ENCODE results near the gene TULP4.
"Not testable (repeated sequence)": the region's sequence is repeated elsewhere in the genome, so short reads cannot be mapped to it uniquely, and the experiment has no call there.

Gene TULP4

GRCh38 chr6:158295976-158296853 lies 16.1 kb upstream of the TULP4 start:
- not testable (repeated sequence) for DNase-seq

GRCh38 chr6:158296854-158297324 lies 15.4 kb upstream of the TULP4 start:
- DNase-seq = not testable (repeated sequence)

GRCh38 chr6:158297657-158298056 lies 14.6 kb upstream of the TULP4 start:
- not testable (repeated sequence) for DNase-seq

- not testable (repeated sequence) for DNase-seq
Measured at GRCh38 chr6:158300306-158301143, 11.7 kb upstream of the TULP4 start.

GRCh38 chr6:158301561-158301960 lies 10.7 kb upstream of the TULP4 start:
- not testable (repeated sequence) for DNase-seq

- not testable (repeated sequence) for DNase-seq
Measured at GRCh38 chr6:158302195-158302796, 10.0 kb upstream of the TULP4 start.

- no peak for DNase-seq
Measured at GRCh38 chr6:158303210-158303731, 9.0 kb upstream of the TULP4 start.

- DNase-seq = no peak
Measured at GRCh38 chr6:158304254-158304653, 8.0 kb upstream of the TULP4 start.

GRCh38 chr6:158309814-158310213 lies 2.5 kb upstream of the TULP4 start:
- DNase-seq = no peak

- DNase-seq = no peak
Measured at GRCh38 chr6:158311193-158311592, 1.1 kb upstream of the TULP4 start.

- no peak for DNase-seq
Measured at GRCh38 chr6:158311626-158312025, 639 bp upstream of the TULP4 start.

GRCh38 chr6:158312672-158313397 lies 570 bp downstream of the TULP4 start:
- DNase-seq = no peak

- no peak for DNase-seq
Measured at GRCh38 chr6:158313989-158314388, 1.7 kb downstream of the TULP4 start.

- DNase-seq = no peak
Measured at GRCh38 chr6:158314737-158315136, 2.5 kb downstream of the TULP4 start.

GRCh38 chr6:158316022-158316421 lies 3.8 kb downstream of the TULP4 start:
- DNase-seq = no peak

GRCh38 chr6:158321960-158322359 lies 9.7 kb downstream of the TULP4 start:
- no peak for DNase-seq

- no peak for DNase-seq
Measured at GRCh38 chr6:158322400-158322723, 10.1 kb downstream of the TULP4 start.

- no peak for DNase-seq
Measured at GRCh38 chr6:158322724-158323560, 10.7 kb downstream of the TULP4 start.

GRCh38 chr6:158323561-158323958 lies 11.3 kb downstream of the TULP4 start:
- DNase-seq = no peak

- DNase-seq = no peak
Measured at GRCh38 chr6:158324136-158324535, 11.9 kb downstream of the TULP4 start.

GRCh38 chr6:158327211-158327610 lies 14.9 kb downstream of the TULP4 start:
- no peak for DNase-seq

GRCh38 chr6:158328952-158329351 lies 16.7 kb downstream of the TULP4 start:
- DNase-seq = no peak

All from NCI-H187 (cell line).